IPS DF 4.7 (cell line): Measurements from ENCODE around the gene EOLA1.
"Not testable (repeated sequence)": the region's sequence is repeated elsewhere in the genome, so short reads cannot be mapped to it uniquely, and the experiment has no call there.

Experiments
- DNase-seq: peaks from one replicate; pipeline ENCODE4 v3.0.0-alpha.2; 2013; ENCODE audit warnings: low spot score; ENCODE audit errors: extremely low read depth

Gene EOLA1

DNA sequence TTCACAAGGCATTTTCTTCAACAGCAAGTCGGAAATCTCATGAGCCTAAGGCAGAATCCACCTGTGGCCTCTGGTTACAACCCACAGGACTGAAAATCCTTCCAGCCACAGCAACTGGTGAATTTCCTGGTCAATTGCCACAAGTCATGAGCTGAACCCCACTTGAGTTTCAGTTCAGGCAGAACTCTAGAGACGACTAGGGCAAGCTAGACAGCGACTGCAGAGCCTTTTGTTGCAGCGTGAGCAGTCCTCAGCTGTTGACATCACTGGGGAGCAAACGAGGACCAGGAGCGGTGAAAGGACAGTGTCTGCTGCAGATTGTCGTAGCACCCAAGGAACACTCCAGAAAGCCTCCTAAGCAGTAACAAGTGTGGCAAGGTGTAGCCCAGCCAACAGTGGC, 55.1 kb downstream of the EOLA1 start:
- DNase-seq, result not testable (repeated sequence)
